K562 (cell line): Measurements from ENCODE around the gene FDPS. TPM values are rescaled to one million over a fixed set of nuclear protein-coding genes. Genes with fewer than 3 reads are reported as not detected.
A peak's percentile ranks its signal among the peaks of the same experiment; 100 is the strongest.

Source experiments
- CHD1 ChIP-seq: fragments of 200-600 bp; sonication (generic); IDR thresholded peaks from one replicate; pipeline ENCODE4 v1.6.1; 2012; ENCODE audit warnings: mild to moderate bottlenecking, moderate library complexity, low read length, inconsistent platforms
- ILF3 ChIP-seq: fragments of 450-650 bp; IDR thresholded peaks from 2 replicates; pipeline ENCODE4 v1.6.1; 2018; ENCODE audit warnings: antibody characterized with exemption, mild to moderate bottlenecking, moderate library complexity, borderline replicate concordance
- KDM5B ChIP-seq: fragments of 200-600 bp; sonication (generic); IDR thresholded peaks from 2 replicates; pipeline ENCODE4 v1.6.1; 2012; ENCODE audit warnings: low read depth, mild to moderate bottlenecking, moderate library complexity, low read length, control low read depth, inconsistent platforms; ENCODE audit not compliant: insufficient replicate concordance
- L3MBTL2 ChIP-seq: fragments of 450-650 bp; IDR thresholded peaks from 2 replicates; pipeline ENCODE4 v1.6.1; 2016; ENCODE audit warnings: mild to moderate bottlenecking, moderate library complexity
- LARP7 ChIP-seq: fragments of 450-650 bp; IDR thresholded peaks from 2 replicates; pipeline ENCODE4 v1.6.1; 2016
- NCOA6 ChIP-seq: fragments of 450-650 bp; IDR thresholded peaks from 2 replicates; pipeline ENCODE4 v1.6.1; 2017; ENCODE audit warnings: mild to moderate bottlenecking
- NFATC3 ChIP-seq: fragments of 450-650 bp; IDR thresholded peaks from 2 replicates; pipeline ENCODE4 v1.6.1; 2017; ENCODE audit warnings: mild to moderate bottlenecking
- NR4A1 ChIP-seq, 2 experiments: fragments of 250-450 bp in 1 of 2; fragments of 450-650 bp in 1 of 2; sonication (Bioruptor Pico) in 1 of 2; IDR thresholded peaks; 2 replicates each; pipeline versions ENCODE4 v1.4.0 to v1.6.1; 2016 to 2020; ENCODE audit warnings: mild to moderate bottlenecking in 2 of 2, missing compliant biosample characterization in 1 of 2, missing genetic modification characterization in 1 of 2, moderate library complexity in 1 of 2
- PURB ChIP-seq: sonication (generic); formaldehyde crosslinking; IDR thresholded peaks from 2 replicates; pipeline ENCODE4 v1.9.0; 2021; ENCODE audit warnings: low read depth, mild to moderate bottlenecking, missing genetic modification reagents
- RB1 ChIP-seq: fragments of 450-650 bp; IDR thresholded peaks from 2 replicates; pipeline ENCODE4 v1.6.1; 2017; ENCODE audit warnings: low read depth, mild to moderate bottlenecking
- SMARCC2 ChIP-seq: fragments of 450-650 bp; IDR thresholded peaks from 2 replicates; pipeline ENCODE4 v1.6.1; 2017; ENCODE audit warnings: antibody characterized with exemption, moderate library complexity, mild to moderate bottlenecking, low read depth
- ZNF384 ChIP-seq: IDR thresholded peaks from 2 replicates; pipeline ENCODE4 v1.6.1; 2012; ENCODE audit warnings: low read depth, low read length, improper control_type of control experiment
- ZNF561 ChIP-seq: fragments of 450-650 bp; formaldehyde crosslinking; conservative IDR thresholded peaks from 2 replicates; pipeline ENCODE4 v1.4.0; 2020; ENCODE audit warnings: mild to moderate bottlenecking, moderate library complexity
- ZZZ3 ChIP-seq: fragments of 450-650 bp; IDR thresholded peaks from 2 replicates; pipeline ENCODE4 v1.6.1; 2016; ENCODE audit warnings: antibody characterized with exemption, mild to moderate bottlenecking, moderate library complexity
- polyA plus RNA-seq, 8 experiments: library from polyadenylated mRNA; depleted of rRNA in 4 of 8; stranded (reverse) in 5 of 8; unstranded in 3 of 8; fragments of >200 nt; fragmentation: Nextera tagmentation in 2 of 8; fragmentation: Illumina TruSeq in 1 of 8; extraction: Ambion mirVana in 2 of 8; extraction: Trizol in 1 of 8; gene quantifications; 2 replicates each; pipeline versions ENCODE4 v1.2.1 to v1.2.3, GENCODE V29; 2011 to 2014; ENCODE audit warnings: inconsistent platforms in 1 of 8, missing spikeins in 1 of 8
- total RNA-seq, 7 experiments: library from RNA; depleted of rRNA in 6 of 7; stranded (reverse); fragments of >200 nt in 6 of 7; fragmentation: Illumina TruSeq in 2 of 7; extraction: Trizol in 2 of 7; gene quantifications; 2 replicates each; pipeline versions ENCODE4 v1.2.1 to v1.2.3, GENCODE V29; 2011 to 2021; ENCODE audit warnings: low replicate concordance in 1 of 7
- TF ChIP-seq, protein P1 (sequence below): sonication (generic); formaldehyde crosslinking; IDR thresholded peaks from 2 replicates; pipeline ENCODE4 v1.8.0; 2023; ENCODE audit warnings: mild to moderate bottlenecking, missing genetic modification reagents
- TF ChIP-seq, protein P2 (sequence below), 2 experiments: fragments of 250-450 bp in 1 of 2; fragments of 450-650 bp in 1 of 2; sonication (Bioruptor Pico) in 1 of 2; IDR thresholded peaks; 2 replicates each; pipeline versions ENCODE4 v1.6.1 to v1.8.0; 2016 to 2021; ENCODE audit warnings: mild to moderate bottlenecking in 2 of 2, moderate library complexity in 2 of 2, missing compliant biosample characterization in 1 of 2, missing genetic modification characterization in 1 of 2
- TF ChIP-seq, protein P3 (sequence below): sonication (generic); formaldehyde crosslinking; IDR thresholded peaks from 2 replicates; pipeline ENCODE4 v1.8.0; 2022; ENCODE audit warnings: mild to moderate bottlenecking, missing genetic modification reagents
- TF ChIP-seq, protein P4 (sequence below), 2 experiments: fragments of 200-800 bp in 1 of 2; sonication (Bioruptor generic) in 1 of 2; sonication (generic) in 1 of 2; formaldehyde crosslinking in 1 of 2; IDR thresholded peaks in 1 of 2; conservative IDR thresholded peaks in 1 of 2; 2 replicates each; pipeline versions ENCODE4 v1.5.0 to v1.6.1; 2016 to 2020; ENCODE audit warnings: missing compliant biosample characterization in 1 of 2, missing genetic modification characterization in 1 of 2, missing genetic modification reagents in 1 of 2

The FDPS gene
- total and polyA plus RNA-seq, 9 of the 15 experiments (the other 6 are each of a cell fraction or from before 2014, with no cell fraction given): 247 to 884 (median 360) TPM

DNA sequence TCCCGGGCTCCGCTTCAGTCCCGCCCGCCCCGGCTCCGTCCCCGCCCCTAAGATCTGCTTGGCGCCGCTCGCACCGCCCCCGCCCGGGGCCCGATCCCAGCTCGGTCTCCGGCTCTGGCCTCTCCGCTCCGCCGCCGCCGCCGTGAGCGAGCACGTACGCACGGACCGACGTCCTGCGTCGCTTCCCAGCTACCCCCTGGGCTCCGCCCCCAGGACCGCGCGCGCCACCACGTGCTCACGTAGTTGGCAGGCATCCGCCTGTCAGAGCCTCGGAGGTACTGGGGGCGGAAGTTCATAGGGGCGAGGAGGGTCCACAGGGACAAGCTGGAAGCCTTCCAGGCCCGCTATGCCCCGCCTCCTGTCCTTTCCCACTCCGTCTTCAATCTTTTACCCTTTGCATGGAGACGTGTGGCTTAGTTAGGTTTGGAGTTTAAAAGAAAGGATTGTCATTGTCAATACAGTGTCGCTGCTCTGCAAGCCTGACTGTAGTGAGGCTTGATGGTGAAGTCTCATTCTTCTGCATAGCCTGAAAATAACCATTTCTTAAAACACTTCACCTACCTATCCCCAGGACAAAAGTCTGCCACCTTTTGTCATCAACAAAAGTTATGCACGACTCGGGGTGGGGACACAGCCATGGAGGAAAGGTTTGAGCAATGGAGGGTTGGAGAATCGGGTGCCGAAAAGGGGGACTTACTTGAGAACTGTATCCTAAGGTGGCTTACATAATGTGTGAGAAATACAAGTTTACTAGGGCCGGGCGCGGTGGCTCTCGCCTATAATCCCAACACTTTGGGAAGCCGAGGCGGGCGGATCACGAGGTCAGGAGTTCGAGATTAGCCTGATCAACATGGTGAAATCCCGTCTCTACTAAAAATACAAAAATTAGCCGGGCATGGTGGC, 35.1 kb upstream of the FDPS start, which contains the start of gene CLK2 (continued):
- TF ChIP-seq, protein P1, sequence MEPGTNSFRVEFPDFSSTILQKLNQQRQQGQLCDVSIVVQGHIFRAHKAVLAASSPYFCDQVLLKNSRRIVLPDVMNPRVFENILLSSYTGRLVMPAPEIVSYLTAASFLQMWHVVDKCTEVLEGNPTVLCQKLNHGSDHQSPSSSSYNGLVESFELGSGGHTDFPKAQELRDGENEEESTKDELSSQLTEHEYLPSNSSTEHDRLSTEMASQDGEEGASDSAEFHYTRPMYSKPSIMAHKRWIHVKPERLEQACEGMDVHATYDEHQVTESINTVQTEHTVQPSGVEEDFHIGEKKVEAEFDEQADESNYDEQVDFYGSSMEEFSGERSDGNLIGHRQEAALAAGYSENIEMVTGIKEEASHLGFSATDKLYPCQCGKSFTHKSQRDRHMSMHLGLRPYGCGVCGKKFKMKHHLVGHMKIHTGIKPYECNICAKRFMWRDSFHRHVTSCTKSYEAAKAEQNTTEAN (CRISPR knock-in tag): 0 out of 2 replicates have a peak, but pooled peaks have one; percentile 78
- TF ChIP-seq CHD1 (peak; percentile 47), ZNF384 (0 out of 2 replicates have a peak, but pooled peaks have one; percentile 21), PURB (CRISPR knock-in tag) (no peak), ZZZ3 (0 out of 2 replicates have a peak, but pooled peaks have one; percentile 46), SMARCC2 (0 out of 2 replicates have a peak, but pooled peaks have one; percentile 37), NR4A1 (CRISPR knock-in tag; IDR thresholded peaks at IDR 0.05) (no peak), NR4A1 (tag; IDR thresholded peaks at IDR 0.05) (0 out of 2 replicates have a peak, but pooled peaks have one; percentile 40), NCOA6 (peak; percentile 94), ILF3 (no peak), KDM5B (peak; percentile 54), LARP7 (0 out of 2 replicates have a peak, but pooled peaks have one; percentile 23), NFATC3 (0 out of 2 replicates have a peak, but pooled peaks have one; percentile 61), L3MBTL2 (peak; percentile 98), ZNF561 (CRISPR knock-in tag) (no peak), RB1 (peak; percentile 40)
- TF ChIP-seq, protein P2, sequence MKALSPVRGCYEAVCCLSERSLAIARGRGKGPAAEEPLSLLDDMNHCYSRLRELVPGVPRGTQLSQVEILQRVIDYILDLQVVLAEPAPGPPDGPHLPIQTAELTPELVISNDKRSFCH (CRISPR knock-in tag; IDR thresholded peaks at IDR 0.05): no peak
- TF ChIP-seq, protein P2 (tag; IDR thresholded peaks at IDR 0.05): 0 out of 2 replicates have a peak, but pooled peaks have one; percentile 58
- TF ChIP-seq, protein P3, sequence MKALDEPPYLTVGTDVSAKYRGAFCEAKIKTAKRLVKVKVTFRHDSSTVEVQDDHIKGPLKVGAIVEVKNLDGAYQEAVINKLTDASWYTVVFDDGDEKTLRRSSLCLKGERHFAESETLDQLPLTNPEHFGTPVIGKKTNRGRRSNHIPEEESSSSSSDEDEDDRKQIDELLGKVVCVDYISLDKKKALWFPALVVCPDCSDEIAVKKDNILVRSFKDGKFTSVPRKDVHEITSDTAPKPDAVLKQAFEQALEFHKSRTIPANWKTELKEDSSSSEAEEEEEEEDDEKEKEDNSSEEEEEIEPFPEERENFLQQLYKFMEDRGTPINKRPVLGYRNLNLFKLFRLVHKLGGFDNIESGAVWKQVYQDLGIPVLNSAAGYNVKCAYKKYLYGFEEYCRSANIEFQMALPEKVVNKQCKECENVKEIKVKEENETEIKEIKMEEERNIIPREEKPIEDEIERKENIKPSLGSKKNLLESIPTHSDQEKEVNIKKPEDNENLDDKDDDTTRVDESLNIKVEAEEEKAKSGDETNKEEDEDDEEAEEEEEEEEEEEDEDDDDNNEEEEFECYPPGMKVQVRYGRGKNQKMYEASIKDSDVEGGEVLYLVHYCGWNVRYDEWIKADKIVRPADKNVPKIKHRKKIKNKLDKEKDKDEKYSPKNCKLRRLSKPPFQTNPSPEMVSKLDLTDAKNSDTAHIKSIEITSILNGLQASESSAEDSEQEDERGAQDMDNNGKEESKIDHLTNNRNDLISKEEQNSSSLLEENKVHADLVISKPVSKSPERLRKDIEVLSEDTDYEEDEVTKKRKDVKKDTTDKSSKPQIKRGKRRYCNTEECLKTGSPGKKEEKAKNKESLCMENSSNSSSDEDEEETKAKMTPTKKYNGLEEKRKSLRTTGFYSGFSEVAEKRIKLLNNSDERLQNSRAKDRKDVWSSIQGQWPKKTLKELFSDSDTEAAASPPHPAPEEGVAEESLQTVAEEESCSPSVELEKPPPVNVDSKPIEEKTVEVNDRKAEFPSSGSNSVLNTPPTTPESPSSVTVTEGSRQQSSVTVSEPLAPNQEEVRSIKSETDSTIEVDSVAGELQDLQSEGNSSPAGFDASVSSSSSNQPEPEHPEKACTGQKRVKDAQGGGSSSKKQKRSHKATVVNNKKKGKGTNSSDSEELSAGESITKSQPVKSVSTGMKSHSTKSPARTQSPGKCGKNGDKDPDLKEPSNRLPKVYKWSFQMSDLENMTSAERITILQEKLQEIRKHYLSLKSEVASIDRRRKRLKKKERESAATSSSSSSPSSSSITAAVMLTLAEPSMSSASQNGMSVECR (CRISPR knock-in tag): peak; percentile 63
- TF ChIP-seq, protein P4, sequence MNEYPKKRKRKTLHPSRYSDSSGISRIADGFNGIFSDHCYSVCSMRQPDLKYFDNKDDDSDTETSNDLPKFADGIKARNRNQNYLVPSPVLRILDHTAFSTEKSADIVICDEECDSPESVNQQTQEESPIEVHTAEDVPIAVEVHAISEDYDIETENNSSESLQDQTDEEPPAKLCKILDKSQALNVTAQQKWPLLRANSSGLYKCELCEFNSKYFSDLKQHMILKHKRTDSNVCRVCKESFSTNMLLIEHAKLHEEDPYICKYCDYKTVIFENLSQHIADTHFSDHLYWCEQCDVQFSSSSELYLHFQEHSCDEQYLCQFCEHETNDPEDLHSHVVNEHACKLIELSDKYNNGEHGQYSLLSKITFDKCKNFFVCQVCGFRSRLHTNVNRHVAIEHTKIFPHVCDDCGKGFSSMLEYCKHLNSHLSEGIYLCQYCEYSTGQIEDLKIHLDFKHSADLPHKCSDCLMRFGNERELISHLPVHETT (CRISPR knock-in tag; conservative IDR thresholded peaks at IDR 0.05 in 1 of 2, IDR thresholded peaks at IDR 0.05 in 1 of 2): peak in 1 of 2 experiments; percentile 99; a peak in 2 of 4 replicates
